ENCODE data around the gene OLFM1. TPM values are rescaled to one million over a fixed set of nuclear protein-coding genes. Genes with fewer than 3 reads are reported as not detected.

The OLFM1 gene
- total RNA-seq, 6 experiments from 2014 or later: 0.07 to 0.15 TPM; not detected in 4

GRCh38 chr9:135083241-135083810, 4.1 kb upstream of the OLFM1 start:
- H3K4me3 Mint-ChIP-seq: no peak overlapping the region
- H3K27ac Mint-ChIP-seq: no peak overlapping the region
- H3K9me3 Mint-ChIP-seq: no peaks in the 10 kb centered on the region

GRCh38 chr9:135083831-135084230, 3.6 kb upstream of the OLFM1 start:
- Mint-ChIP-seq H3K36me3 (ENCODE audit: low read depth) (no peaks in the 10 kb centered on the region), H3K4me3 (no peak overlapping the region), H3K9me3 (no peaks in the 10 kb centered on the region), H3K27me3 (ENCODE audit: insufficient read depth) (peaks cover 31% of the 10 kb centered on the region), H3K4me1 (ENCODE audit: low read depth) (peaks cover 7% of the 10 kb centered on the region), H3K27ac (no peak overlapping the region)
- no peak for TF ChIP-seq CTCF (IDR thresholded peaks at IDR 0.05)
- DNase-seq: no peak

More at GRCh38 chr9:135083241-135083810, 4.1 kb upstream of the OLFM1 start:
- no peaks in the 10 kb centered on the region for H3K36me3 Mint-ChIP-seq (ENCODE audit: low read depth)
- TF ChIP-seq CTCF (IDR thresholded peaks at IDR 0.05): no peak
- H3K27me3 Mint-ChIP-seq (ENCODE audit: insufficient read depth): peaks cover 31% of the 10 kb centered on the region
- DNase-seq: no peak
- peaks cover 7% of the 10 kb centered on the region for H3K4me1 Mint-ChIP-seq (ENCODE audit: low read depth)

GRCh38 chr9:135084262-135084661, 3.2 kb upstream of the OLFM1 start:
- no peak for DNase-seq
- H3K4me3 Mint-ChIP-seq: no peak overlapping the region
- peaks cover 7% of the 10 kb centered on the region for H3K4me1 Mint-ChIP-seq (ENCODE audit: low read depth)
- no peak for TF ChIP-seq CTCF (IDR thresholded peaks at IDR 0.05)
- H3K27ac Mint-ChIP-seq: no peak overlapping the region
- H3K9me3 Mint-ChIP-seq: no peaks in the 10 kb centered on the region
- H3K36me3 Mint-ChIP-seq (ENCODE audit: low read depth): no peaks in the 10 kb centered on the region
- peaks cover 32% of the 10 kb centered on the region for H3K27me3 Mint-ChIP-seq (ENCODE audit: insufficient read depth)

DNA sequence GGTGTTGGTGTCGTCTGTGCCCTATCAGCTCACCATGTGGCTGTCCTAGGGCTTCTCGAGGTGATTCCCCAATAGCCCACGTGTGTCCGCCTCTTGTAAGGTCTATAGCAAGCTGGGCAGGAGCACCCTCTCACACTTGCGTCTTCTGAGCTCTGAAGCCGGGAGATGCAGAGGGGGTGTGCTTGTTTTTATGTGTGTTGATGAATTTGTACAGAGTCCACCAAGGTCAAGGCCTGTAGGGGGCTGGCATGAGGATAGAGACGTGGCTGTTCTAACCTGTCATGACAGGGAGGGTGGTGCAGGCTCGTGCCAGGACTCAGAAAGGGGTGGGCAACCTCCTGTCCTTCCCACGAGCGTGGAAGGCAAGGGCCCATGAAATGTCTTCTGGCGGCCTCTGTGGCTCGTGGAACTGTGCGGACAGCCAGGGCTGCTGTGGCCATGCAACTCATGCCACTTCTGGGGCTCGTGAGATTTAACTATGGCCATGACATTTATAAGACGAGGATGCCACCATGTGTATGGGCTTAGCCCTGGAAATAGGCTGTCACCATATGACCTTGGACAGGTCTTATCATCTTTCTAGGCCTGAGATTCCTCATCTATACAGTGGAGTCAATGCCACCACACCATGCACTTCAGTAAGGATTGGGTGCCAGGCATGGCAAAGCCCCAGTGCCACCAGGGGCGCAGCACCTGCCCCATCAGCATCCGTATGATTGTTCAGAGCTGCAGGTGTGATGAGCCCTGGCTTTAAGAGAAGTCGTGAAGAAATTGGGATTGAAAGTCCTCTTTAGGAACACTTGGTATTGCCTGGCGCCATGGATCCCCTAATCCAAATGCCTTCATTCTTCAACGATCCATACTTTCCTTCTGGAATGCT, 2.3 kb upstream of the OLFM1 start:
- TF ChIP-seq CTCF (IDR thresholded peaks at IDR 0.05): no peak
- Mint-ChIP-seq H3K27ac (no peak overlapping the region), H3K4me3 (no peak overlapping the region), H3K36me3 (ENCODE audit: low read depth) (no peaks in the 10 kb centered on the region), H3K9me3 (no peaks in the 10 kb centered on the region), H3K4me1 (ENCODE audit: low read depth) (peaks cover 7% of the 10 kb centered on the region), H3K27me3 (ENCODE audit: insufficient read depth) (peaks cover 31% of the 10 kb centered on the region)
- no peak for DNase-seq

- H3K9me3 Mint-ChIP-seq: no peaks in the 10 kb centered on the region
- H3K27me3 Mint-ChIP-seq (ENCODE audit: insufficient read depth): peaks cover 31% of the 10 kb centered on the region
Measured at GRCh38 chr9:135085830-135086546, 1.5 kb upstream of the OLFM1 start.

More at GRCh38 chr9:135085830-135086546, 1.5 kb upstream of the OLFM1 start:
- peak; percentile 93 for TF ChIP-seq CTCF (IDR thresholded peaks at IDR 0.05)
- H3K4me3 Mint-ChIP-seq: peak overlapping the region; percentile 84
- H3K27ac Mint-ChIP-seq: no peak overlapping the region
- H3K36me3 Mint-ChIP-seq (ENCODE audit: low read depth): no peaks in the 10 kb centered on the region
- DNase-seq: peak; percentile 39
- peaks cover 7% of the 10 kb centered on the region for H3K4me1 Mint-ChIP-seq (ENCODE audit: low read depth)

Data from HFFc6 (cell line).